HG02678 (cell line): Measurements from ENCODE around the gene S1PR5.

Experiments
- ATAC-seq: cut with Tn5 transposase; IDR thresholded peaks from one replicate; pipeline ENCODE4 v1.9.1; 2021; ENCODE audit warnings: mild to moderate bottlenecking, moderate library complexity; ENCODE audit not compliant: unreplicated experiment

S1PR5 gene

GRCh38 chr19:10473192-10473591, 44.1 kb downstream of the S1PR5 start:
- no peak for ATAC-seq

GRCh38 chr19:10471909-10472308, 45.3 kb downstream of the S1PR5 start:
- no peak for ATAC-seq

- ATAC-seq = no peak
These were observed 49.1 kb downstream of the S1PR5 start for GRCh38 chr19:10468133-10468532.

GRCh38 chr19:10467104-10467706, 50.0 kb downstream of the S1PR5 start:
- no peak for ATAC-seq

GRCh38 chr19:10464456-10464855, 52.8 kb downstream of the S1PR5 start:
- no peak for ATAC-seq
